GM18870 (cell line): Measurements from ENCODE around the gene PROM1.

ENCODE experiments used
- ATAC-seq: cut with Tn5 transposase; IDR thresholded peaks from one replicate; pipeline ENCODE4 v1.9.1; 2021; ENCODE audit warnings: moderate library complexity; ENCODE audit not compliant: unreplicated experiment

PROM1 gene

GRCh38 chr4:15953625-15954024 lies 130.2 kb downstream of the PROM1 start:
- no peak for ATAC-seq

DNA sequence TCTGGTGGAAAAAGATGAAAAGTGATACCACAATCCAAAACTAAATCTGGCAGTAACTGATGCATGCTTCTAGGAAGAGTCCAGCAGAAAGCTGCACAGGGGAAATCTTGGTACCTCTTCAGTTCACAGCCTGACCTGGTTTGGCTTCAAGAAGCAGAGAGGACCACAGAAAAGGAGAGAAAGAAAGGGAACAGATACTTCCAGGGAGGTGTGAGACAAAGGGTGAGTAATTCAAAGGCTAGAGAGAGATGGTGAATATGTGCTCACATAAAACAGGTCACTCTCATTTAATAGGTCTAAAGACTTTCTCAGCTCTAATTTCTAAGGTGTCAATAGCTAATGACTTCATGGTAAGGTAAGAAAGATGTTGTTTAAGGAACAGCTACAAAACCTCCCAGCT lies 132.0 kb downstream of the PROM1 start:
- ATAC-seq, result no peak

DNA sequence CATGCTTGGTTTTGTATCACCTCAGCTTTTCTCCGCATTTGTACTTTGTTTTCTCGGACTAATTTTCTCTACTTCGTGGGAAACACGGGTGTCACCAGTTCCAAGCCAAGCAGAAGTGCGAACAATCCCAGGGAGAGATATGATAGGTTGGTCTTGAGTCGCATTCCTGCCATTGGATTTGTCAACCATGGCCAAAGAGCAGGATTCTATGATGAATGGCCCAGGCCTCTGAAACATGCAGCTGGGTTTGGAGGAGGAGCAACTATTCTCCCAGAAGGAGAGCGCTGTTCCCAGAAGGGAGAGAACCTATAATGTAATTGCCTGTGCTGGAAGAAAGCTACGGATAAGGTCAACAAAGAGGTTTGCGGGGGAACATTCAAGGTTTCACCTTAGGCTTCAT lies 135.0 kb downstream of the PROM1 start:
- ATAC-seq, result no peak

DNA sequence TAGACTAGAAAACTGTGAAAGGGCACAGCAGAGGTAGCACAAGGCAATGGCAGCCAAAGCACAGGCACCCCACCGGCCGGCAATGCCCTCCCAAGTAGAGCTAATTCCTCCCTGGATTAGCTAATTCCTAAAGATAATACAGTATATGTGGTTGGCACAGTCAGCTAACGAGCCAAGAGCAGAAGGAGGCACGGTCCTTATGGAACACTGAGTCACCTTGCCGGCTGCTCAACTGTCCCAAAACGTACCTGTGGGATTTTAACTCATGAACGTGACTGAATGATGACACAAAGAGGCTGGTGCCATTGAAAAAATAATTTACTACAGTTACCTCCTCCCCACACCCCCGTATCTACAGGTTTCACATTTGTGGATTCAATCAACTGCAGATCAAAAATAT lies 136.1 kb downstream of the PROM1 start:
- ATAC-seq, result no peak

GRCh38 chr4:15945516-15945915 lies 138.3 kb downstream of the PROM1 start:
- no peak for ATAC-seq

- ATAC-seq, result no peak
Observed at GRCh38 chr4:15944895-15945294, 138.9 kb downstream of the PROM1 start.

DNA sequence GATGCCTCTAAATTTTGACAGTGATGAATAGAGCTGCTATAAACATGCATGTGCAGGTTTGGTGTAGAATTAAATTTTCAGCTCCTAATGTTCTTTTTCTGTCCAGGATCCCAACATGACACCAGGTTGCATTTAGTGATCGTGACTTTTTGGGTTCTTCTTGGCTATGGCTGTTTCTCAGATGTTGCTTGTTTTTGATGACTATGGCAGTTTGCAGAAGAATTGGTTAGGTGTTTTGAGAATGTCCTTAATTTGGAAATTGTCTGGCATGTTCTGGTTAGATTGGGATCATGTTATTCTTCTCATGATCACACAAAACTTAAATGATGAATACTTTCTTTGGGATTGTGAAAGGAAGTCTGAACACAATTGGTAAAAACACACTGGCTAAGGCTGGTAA lies 141.5 kb downstream of the PROM1 start:
- no peak for ATAC-seq

DNA sequence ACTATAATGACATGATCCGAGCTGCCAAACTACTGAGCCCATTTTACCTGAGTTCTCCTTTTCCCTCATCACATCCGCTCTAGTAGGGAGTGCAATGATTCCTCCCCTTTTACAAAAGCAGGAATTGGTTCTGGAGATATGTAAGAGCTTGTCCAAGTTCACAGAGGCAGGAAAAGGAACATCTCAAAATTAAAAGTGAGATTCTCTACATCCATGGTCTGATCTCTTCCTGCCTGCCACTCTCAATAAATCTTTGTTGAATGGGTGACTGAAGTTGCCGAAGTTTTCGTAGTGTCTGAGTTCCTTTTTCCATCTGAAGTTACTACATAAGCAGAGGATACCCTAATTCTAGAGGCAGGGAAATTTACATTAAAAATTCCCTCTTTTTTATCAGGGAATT lies 145.2 kb downstream of the PROM1 start, which contains the start of gene FGFBP1:
TSS of gene FGFBP1 (minus strand) at position 101 of the 400 bp plus-strand sequence. CDS start 2,108 bp downstream, outside the sequence.
- no peak for ATAC-seq

GRCh38 chr4:15938182-15938581 lies 145.6 kb downstream of the PROM1 start:
- no peak for ATAC-seq

DNA sequence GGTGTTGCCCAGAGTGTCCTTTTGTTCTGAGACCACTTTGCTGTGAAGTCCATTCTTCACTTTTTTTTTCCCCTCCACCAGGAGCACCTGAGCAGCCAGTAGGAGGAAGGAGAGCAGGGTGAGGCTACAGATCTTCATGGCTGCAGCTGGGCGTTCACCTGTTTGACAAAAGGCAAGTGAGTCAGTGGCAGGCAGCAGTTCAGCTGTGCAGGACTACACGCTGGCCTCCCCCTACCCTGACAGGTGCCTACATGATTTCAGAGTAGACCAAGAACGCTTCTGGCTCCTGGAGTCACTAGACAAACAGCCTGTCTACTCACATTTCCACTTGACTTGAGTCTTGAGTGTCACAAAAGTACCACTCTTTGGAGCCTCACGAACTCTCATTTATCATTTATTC lies 147.3 kb downstream of the PROM1 start:
- no peak for ATAC-seq

DNA sequence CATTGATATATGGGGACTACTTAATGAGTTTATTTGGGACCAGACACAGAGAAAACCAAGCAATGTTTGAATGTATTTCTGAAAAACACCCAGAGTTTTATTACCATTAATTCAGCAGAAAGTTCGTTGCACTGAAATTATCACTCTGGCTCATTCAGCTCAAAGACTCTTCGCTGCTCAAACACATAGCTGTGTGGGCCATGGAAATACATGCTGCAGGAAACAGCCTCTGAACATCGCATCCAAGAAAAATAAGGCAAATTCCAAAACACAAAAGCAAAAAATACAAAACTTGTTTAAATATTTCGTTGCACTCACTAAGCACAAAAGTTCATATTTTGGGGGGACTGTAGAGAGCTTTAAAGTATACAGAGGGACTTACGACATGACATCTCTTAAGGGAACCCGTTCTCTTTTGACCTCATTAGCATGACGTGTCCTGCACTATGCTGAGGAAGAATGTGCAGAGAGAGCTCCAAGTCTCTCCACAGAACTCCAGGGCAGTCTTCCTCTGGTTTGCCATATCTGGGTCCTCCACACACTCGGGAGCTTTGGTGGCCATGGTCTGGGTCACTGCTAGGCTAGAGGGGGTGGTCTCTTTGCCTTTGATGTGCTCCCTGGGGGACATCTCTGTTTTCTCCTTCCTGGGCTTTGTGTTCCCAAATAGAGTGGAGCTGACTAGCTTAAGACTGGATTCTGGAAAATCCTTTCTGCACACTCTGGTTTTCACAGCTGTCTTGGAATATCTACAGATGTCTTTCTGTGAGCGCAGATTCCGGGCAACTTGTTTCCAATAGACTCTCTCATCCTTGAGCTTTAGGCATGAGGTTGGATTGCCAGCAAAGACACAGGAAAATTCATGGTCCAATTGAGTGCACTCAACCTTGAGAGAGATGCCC lies 148.1 kb downstream of the PROM1 start:
- no peak for ATAC-seq

DNA sequence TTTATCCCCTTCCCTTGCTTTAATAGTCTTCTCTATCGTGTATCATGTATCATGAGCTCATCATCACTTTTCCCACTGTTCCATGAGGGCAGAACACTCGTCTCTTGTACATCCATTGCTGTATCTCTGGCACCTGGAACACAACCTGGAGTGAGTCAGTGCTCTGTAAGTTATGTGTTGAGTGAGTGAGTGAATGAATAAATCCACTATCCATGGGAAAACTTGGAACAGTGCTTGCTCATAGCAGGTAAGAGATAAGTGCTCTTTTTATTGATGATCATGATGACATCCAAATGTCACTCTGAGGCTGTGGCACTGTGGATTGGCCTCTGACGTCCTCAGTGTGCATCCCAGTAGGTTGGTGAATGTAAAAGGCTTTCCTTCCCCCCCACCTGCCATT lies 149.6 kb downstream of the PROM1 start:
- no peak for ATAC-seq

DNA sequence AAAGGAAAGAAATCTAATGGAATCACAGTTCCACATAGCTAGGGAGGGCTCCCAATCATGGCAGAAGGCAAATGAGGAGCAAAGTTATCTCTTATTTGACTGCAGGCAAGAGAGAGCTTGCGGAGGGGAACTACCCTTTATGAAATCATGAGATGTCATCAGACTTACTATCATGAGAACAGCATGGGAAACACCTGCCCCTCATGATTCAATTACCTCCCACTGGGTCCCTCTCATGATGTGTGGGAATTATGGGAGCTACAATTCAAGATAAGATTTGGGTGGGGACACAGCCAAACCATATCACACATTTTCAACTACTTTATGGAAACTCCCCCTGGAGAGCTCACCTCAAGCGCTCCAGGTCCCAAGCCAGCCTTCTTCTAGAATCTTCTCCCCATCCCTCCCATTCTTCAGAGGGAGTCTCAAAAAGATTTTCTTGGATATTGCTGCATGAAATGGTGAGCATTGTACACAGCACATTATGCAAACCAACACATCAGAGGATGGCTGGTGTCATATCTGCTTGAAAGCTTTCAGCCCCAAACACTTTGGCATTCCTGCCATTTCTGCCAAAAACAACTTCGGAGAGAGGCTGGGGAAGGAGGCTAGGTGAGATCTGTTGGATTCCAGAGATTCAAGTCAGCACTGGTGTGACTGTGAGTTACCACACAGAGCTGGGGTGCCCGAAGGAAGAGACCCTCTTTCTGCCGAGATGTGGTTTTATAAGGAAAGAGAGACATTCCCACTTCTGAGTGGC lies 152.2 kb downstream of the PROM1 start:
- ATAC-seq, result no peak

GRCh38 chr4:15930314-15930713 lies 153.5 kb downstream of the PROM1 start:
- no peak for ATAC-seq

DNA sequence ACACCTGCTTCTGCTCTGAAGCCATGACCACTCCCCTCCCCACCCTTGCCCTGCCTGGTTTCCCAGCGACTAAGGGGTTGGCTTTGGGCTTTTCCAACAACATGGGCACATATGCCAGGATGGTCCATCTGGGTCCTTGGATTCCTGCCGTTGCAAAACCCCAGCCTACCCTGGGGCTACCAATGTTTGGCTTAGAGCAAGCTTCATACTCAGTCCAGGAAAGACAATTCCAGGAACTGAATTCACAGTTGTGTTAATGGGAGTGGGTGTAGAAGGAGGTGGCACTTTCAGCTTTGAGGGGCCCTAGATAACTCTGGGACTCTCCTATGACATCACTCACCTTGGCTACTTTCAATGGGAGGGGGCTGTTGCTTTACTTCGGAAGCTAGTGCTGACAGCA lies 154.3 kb downstream of the PROM1 start:
- no peak for ATAC-seq

- ATAC-seq, result no peak
Observed at GRCh38 chr4:15928883-15929282, 154.9 kb downstream of the PROM1 start.

DNA sequence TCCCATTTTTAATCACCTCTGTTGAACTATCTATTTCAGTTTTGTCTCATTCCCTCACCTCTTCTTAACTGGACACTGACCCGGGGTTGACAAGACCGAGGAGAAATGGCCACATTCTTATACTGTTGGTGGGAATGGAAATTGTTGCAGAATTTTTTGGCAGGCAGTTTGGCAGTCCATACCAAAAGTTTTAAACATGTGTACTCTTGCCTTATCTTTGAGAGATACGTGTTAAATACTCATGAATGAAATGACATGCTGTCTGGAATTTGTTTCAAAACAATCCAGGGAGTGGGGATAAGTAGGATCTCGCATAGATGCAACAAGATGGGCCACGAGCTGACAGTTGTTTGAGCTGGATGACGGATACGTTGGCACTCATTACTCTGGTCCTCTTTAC lies 157.3 kb downstream of the PROM1 start:
- no peak for ATAC-seq

GRCh38 chr4:15925830-15926229 lies 158.0 kb downstream of the PROM1 start:
- no peak for ATAC-seq

- ATAC-seq, result no peak
Observed at GRCh38 chr4:15921592-15921932, 162.3 kb downstream of the PROM1 start.

GRCh38 chr4:15920723-15921591 lies 162.9 kb downstream of the PROM1 start:
- no peak for ATAC-seq

- no peak for ATAC-seq
Observed at GRCh38 chr4:15918484-15919129, 165.2 kb downstream of the PROM1 start.
